AG04449 (cell line): ENCODE data around the gene GLB1L.
A peak's percentile ranks its signal among the peaks of the same experiment; 100 is the strongest.

Experiments
- CTCF ChIA-PET: fragments of 350-600 bp; formaldehyde crosslinking; extraction: SDS; loops from one replicate; lab custom pipeline; 2021; ENCODE audit warnings: antibody characterized with exemption; lab: Yijun Ruan, JAX
- POLR2A ChIA-PET: fragments of 400-600, 350-600 bp; formaldehyde crosslinking; extraction: SDS; loops from one replicate; lab custom pipeline; 2020; ENCODE audit warnings: antibody characterized with exemption, inconsistent platforms; lab: Yijun Ruan, JAX
- DNase-seq: peaks from one replicate; pipeline ENCODE4 v3.0.0-alpha.2; 2010; ENCODE audit warnings: low read depth, low spot score
- H3K4me3 ChIP-seq: 2 replicates; pipeline ENCODE4 v1.5.1; 2011; ENCODE audit warnings: low read depth, mild to moderate bottlenecking, control low read depth, low read length
- CTCF ChIP-seq: IDR thresholded peaks from one replicate; pipeline ENCODE4 v1.5.1; 2011; ENCODE audit warnings: mild to moderate bottlenecking, moderate library complexity, low read length, control low read depth, inconsistent platforms; ENCODE audit not compliant: insufficient read depth; ENCODE audit errors: missing control alignments

GLB1L gene

GRCh38 chr2:219249203-219249980, 4.1 kb upstream of the GLB1L start:
- POLR2A ChIA-PET, result interaction anchor here (0.6 to 3.3 kb wide), 8 partner anchors 20 to 203 kb away, joined by 3 to 13 read pairs (median 4); partner anchors contain the start of genes ANKZF1, ATG9A and DNAJB2
- CTCF ChIA-PET, result interaction anchor here (1.1 to 6.3 kb wide), 8 partner anchors 12 to 79 kb away, joined by 3 to 67 read pairs (median 6); partner anchors contain the start of genes ABCB6 and DNAJB2
- no peak for TF ChIP-seq CTCF
- no peak overlapping the region for H3K4me3 ChIP-seq
- no peak for DNase-seq

GRCh38 chr2:219248845-219249202, 3.6 kb upstream of the GLB1L start:
- CTCF ChIA-PET, result interaction anchor here (1.1 to 6.3 kb wide), 7 partner anchors 11 to 52 kb away, joined by 3 to 67 read pairs (median 6); partner anchors contain the start of genes ABCB6 and DNAJB2
- no peak for TF ChIP-seq CTCF
- POLR2A ChIA-PET, result interaction anchor here (0.6 to 3.3 kb wide), 3 partner anchors 19 to 30 kb away, joined by 3 to 13 read pairs (median 4); partner anchors contain the start of genes ANKZF1, ATG9A and DNAJB2
- DNase-seq, result no peak
- no peak overlapping the region for H3K4me3 ChIP-seq

DNA sequence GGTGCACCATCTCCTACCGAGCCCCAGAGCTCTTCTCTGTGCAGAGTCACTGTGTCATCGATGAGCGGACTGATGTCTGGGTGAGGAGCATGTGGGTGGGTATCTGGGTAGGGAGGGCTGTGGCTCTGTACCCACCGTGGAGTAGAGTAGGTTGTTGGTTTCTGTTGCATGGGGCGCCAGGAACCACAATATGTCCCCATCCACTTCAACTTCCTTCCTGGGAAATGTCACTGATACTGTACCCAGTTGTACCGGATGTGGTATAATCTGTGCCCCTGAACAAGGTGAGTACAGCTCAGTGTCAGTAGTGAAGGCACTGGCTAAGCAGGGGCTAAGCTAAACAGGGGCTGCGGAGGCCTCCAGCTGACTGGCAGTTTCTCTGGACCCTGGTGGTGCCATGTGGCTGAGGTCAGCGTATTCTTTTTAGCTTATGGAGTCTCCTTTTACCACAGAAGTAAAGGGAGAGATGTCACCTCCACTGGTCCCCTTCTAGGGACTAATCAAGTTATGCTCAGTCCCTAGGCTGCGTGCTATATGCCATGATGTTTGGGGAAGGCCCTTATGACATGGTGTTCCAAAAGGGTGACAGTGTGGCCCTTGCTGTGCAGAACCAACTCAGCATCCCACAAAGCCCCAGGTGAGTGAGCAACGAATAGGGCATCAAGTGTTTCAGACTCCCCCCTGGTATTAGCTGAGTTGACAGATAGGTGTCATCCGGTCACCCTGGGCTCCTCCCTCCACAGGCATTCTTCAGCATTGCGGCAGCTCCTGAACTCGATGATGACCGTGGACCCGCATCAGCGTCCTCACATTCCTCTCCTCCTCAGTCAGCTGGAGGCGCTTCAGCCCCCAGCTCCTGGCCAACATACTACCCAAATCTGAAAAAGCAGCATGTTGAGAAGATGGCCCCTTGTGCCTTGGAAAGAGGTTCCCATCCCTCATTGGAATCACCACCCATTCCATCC, 2.7 kb upstream of the GLB1L start:
- no peak for DNase-seq
- no peak overlapping the region for H3K4me3 ChIP-seq
- CTCF ChIA-PET, result interaction anchor here (1.6 to 6.3 kb wide), 3 partner anchors 10 to 47 kb away, joined by 6 to 67 read pairs (median 35); partner anchors contain the start of gene DNAJB2
- POLR2A ChIA-PET, result interaction anchor here (3.3 kb wide), 1 partner anchor 18 kb away, joined by 13 read pairs; the partner anchor contains the start of genes ANKZF1 and ATG9A
- TF ChIP-seq CTCF, result no peak

GRCh38 chr2:219246559-219246958, 1.3 kb upstream of the GLB1L start:
- H3K4me3 ChIP-seq, result peak overlapping the region; percentile 6; the same call in 1 of the 2 replicates
- ChIA-PET CTCF (interaction anchor here (1.2 to 2.6 kb wide), 3 partner anchors 16 to 48 kb away, joined by 5 to 35 read pairs (median 19); partner anchors contain the start of gene ANKZF1), POLR2A (no interaction called here)
- no peak for TF ChIP-seq CTCF
- DNase-seq, result no peak

GRCh38 chr2:219245899-219246230, 621 bp upstream of the GLB1L start:
- no peak for TF ChIP-seq CTCF
- ChIA-PET POLR2A (interaction anchor here (0.7 to 1.8 kb wide), 4 partner anchors 11 to 33 kb away, joined by 3 to 17 read pairs (median 13); partner anchors contain the start of genes ABCB6, ANKZF1, ATG9A and DNAJB2), CTCF (interaction anchor here (0.5 to 2.6 kb wide), 6 partner anchors 16 to 1853 kb away, joined by 3 to 35 read pairs (median 6); partner anchors contain the start of gene ANKZF1)
- no peak for DNase-seq
- H3K4me3 ChIP-seq, result peak overlapping the region; percentile 98
